Activated naive CD4-positive, alpha-beta T cell treated with anti-CD3 and anti-CD28 coated beads for 36 hours (primary cell): Measurements from ENCODE around the gene TGFB2. TPM values are rescaled to one million over a fixed set of nuclear protein-coding genes. Genes with fewer than 3 reads are reported as not detected.

Experiments
- CTCF ChIA-PET: fragments of 350-600 bp; sonication (Branson Sonifier 250); formaldehyde crosslinking; loops from one replicate; lab custom pipeline; 2021; ENCODE audit warnings: antibody characterized with exemption; lab: Charles Lee
- DNase-seq: peaks from one replicate; pipeline ENCODE4 v3.0.0-alpha.2; 2020
- H3K27ac Mint-ChIP-seq: one replicate; pipeline ENCODE4 v1.8.0; 2021; ENCODE audit warnings: mild to moderate bottlenecking, mixed read lengths
- H3K27me3 Mint-ChIP-seq: one replicate; pipeline ENCODE4 v1.8.0; 2021; ENCODE audit warnings: low read depth, mixed read lengths
- H3K36me3 Mint-ChIP-seq: one replicate; pipeline ENCODE4 v1.8.0; 2021; ENCODE audit warnings: low read depth, mixed read lengths
- H3K4me1 Mint-ChIP-seq: one replicate; pipeline ENCODE4 v1.8.0; 2021; ENCODE audit warnings: low read depth, mixed read lengths
- H3K4me3 Mint-ChIP-seq: one replicate; pipeline ENCODE4 v1.8.0; 2021; ENCODE audit warnings: mild to moderate bottlenecking, moderate library complexity, mixed read lengths
- H3K9me3 Mint-ChIP-seq: one replicate; pipeline ENCODE4 v1.8.0; 2021; ENCODE audit warnings: mixed read lengths
- intact Hi-C: fragments of 100-400 bp; cut with micrococcal nuclease; formaldehyde crosslinking; loops from one replicate; pipeline ENCODE4 v1.15.1; 2023
- total RNA-seq, 2 experiments: library from RNA; stranded (reverse); gene quantifications; one replicate each; pipeline ENCODE4 v1.2.3, GENCODE V29; 2021

The TGFB2 gene
- total RNA-seq, 2 experiments from 2014 or later = 0.14 TPM; not detected in 1

GRCh38 chr1:218414060-218414728 is 69.1 kb downstream of the TGFB2 start:
- Mint-ChIP-seq H3K4me3 (no peak overlapping the region), H3K4me1 (no peaks in the 10 kb centered on the region), H3K36me3 (no peaks in the 10 kb centered on the region), H3K9me3 (peaks cover 11% of the 10 kb centered on the region), H3K27me3 (peaks cover 12% of the 10 kb centered on the region), H3K27ac (no peak overlapping the region)
- intact Hi-C loops = no loop called here
- no peak for DNase-seq
- CTCF ChIA-PET = no interaction called here

- no peak overlapping the region for H3K27ac Mint-ChIP-seq
- no peak for DNase-seq
- intact Hi-C loops = no loop called here
- no peaks in the 10 kb centered on the region for H3K36me3 Mint-ChIP-seq
- H3K9me3 Mint-ChIP-seq = peaks cover 11% of the 10 kb centered on the region
- H3K4me3 Mint-ChIP-seq = no peak overlapping the region
- CTCF ChIA-PET = no interaction called here
- H3K4me1 Mint-ChIP-seq = no peaks in the 10 kb centered on the region
- peaks cover 9% of the 10 kb centered on the region for H3K27me3 Mint-ChIP-seq
Measured at GRCh38 chr1:218415726-218416125, 70.6 kb downstream of the TGFB2 start.

DNA sequence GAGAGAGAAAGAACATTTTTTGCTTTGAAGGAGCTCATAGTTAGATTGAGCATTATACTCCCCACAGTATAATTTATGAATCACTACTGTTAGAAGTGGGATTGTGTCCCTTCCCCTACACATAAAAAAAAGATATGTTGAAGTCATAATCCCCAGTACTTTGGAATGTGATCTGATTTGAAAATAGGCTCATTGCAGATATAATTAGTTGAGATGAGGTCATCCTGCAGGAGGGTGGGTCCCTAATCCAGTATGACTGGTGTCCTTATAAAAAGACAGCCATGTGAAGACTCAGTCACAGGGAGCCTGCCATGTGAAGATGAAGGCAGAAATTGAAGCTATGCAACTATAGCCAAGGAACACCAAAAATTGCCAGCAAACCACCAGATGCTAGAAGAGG is 76.4 kb downstream of the TGFB2 start:
- Mint-ChIP-seq H3K27me3 (peaks cover 14% of the 10 kb centered on the region), H3K4me1 (no peaks in the 10 kb centered on the region), H3K27ac (no peak overlapping the region), H3K36me3 (no peaks in the 10 kb centered on the region), H3K9me3 (peaks cover 11% of the 10 kb centered on the region), H3K4me3 (no peak overlapping the region)
- intact Hi-C loops = no loop called here
- CTCF ChIA-PET = interaction anchor here (0.6 kb wide), 1 partner anchor 19 kb away, joined by 4 read pairs; no protein-coding TSS in a partner anchor
- DNase-seq = no peak

- no peak overlapping the region for H3K27ac Mint-ChIP-seq
- intact Hi-C loops = no loop called here
- no peak for DNase-seq
- H3K4me3 Mint-ChIP-seq = no peak overlapping the region
- no peaks in the 10 kb centered on the region for H3K36me3 Mint-ChIP-seq
- H3K4me1 Mint-ChIP-seq = no peaks in the 10 kb centered on the region
- peaks cover 9% of the 10 kb centered on the region for H3K27me3 Mint-ChIP-seq
- CTCF ChIA-PET = no interaction called here
- no peaks in the 10 kb centered on the region for H3K9me3 Mint-ChIP-seq
Measured at GRCh38 chr1:218424502-218424901, 79.4 kb downstream of the TGFB2 start.

DNA sequence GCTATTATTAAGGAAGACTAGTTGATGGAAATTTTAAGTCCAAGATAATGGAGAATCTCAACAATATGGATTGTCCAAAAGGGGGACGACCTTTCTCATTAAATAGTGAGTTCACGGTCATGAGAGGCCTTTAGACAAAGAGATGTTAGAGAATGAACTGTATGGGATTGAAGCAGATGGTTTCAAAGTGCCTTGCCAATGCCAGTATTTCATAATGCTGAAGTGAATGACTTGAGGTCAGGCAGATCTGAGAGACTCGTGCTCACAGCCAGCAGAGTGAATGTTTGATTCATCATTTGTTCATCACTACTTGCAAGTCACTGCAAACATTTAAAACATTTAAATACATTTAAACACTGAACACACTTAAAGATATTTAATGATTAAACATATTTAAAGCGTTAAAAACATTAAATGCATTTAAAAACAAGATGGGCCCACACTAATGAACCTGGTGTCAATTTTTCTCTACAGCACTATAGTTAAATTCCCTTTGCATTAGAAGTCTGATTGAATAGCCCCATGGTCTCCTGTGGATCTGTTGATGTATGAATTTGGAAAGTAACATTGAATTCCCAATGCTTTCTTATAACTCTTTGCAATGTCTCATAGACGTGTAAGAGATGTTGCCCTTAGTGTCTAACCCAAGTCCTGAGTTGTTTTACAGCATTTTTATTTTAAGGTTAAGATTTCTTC is 80.7 kb downstream of the TGFB2 start:
- Mint-ChIP-seq H3K9me3 (no peaks in the 10 kb centered on the region), H3K27me3 (peaks cover 8% of the 10 kb centered on the region), H3K4me3 (no peak overlapping the region), H3K27ac (no peak overlapping the region), H3K36me3 (no peaks in the 10 kb centered on the region), H3K4me1 (no peaks in the 10 kb centered on the region)
- no peak for DNase-seq
- CTCF ChIA-PET = no interaction called here
- intact Hi-C loops = no loop called here

DNA sequence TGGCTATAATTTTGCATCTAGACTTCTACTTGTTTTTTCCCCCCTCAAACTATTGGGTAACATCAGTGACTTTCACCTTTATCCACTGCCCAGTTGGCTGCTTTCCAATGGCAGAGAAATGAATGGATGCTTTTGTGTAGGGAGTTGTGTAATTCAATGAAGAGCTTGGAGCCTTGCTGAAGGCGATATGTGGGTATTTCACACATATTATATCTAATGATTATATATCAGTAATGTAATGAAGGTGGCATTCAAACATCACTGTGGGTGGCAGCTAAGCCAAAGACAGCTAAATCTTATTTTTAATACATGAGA is 81.2 kb downstream of the TGFB2 start:
- no peak for DNase-seq
- Mint-ChIP-seq H3K4me1 (no peaks in the 10 kb centered on the region), H3K36me3 (no peaks in the 10 kb centered on the region), H3K9me3 (no peaks in the 10 kb centered on the region), H3K4me3 (no peak overlapping the region), H3K27me3 (peaks cover 7% of the 10 kb centered on the region), H3K27ac (no peak overlapping the region)
- intact Hi-C loops = no loop called here
- CTCF ChIA-PET = no interaction called here

DNA sequence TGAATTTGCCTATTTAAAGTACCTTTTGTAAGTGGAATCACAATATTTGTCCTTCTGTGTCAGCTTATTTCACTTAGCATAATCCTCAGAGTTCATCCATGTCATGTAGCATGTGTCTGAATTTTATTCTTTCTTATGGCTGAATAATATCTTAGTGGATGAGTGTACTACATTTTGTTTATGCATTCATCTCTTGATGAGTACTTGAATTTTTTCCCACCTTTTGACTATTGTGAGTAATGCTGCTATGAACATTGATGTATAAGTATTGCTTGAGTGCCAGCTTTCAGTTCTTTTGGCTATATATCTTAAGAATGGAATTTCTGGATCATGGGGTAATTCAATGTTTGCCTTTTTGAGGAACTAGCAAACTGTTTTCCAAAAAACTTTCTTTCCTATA is 84.2 kb downstream of the TGFB2 start:
- intact Hi-C loops = no loop called here
- no peaks in the 10 kb centered on the region for H3K9me3 Mint-ChIP-seq
- H3K27ac Mint-ChIP-seq = no peak overlapping the region
- H3K4me3 Mint-ChIP-seq = no peak overlapping the region
- no peaks in the 10 kb centered on the region for H3K36me3 Mint-ChIP-seq
- H3K4me1 Mint-ChIP-seq = no peaks in the 10 kb centered on the region
- peaks cover 4% of the 10 kb centered on the region for H3K27me3 Mint-ChIP-seq
- CTCF ChIA-PET = no interaction called here
- DNase-seq = no peak

GRCh38 chr1:218430346-218430745 is 85.2 kb downstream of the TGFB2 start:
- H3K4me1 Mint-ChIP-seq = no peaks in the 10 kb centered on the region
- no peak for DNase-seq
- CTCF ChIA-PET = no interaction called here
- H3K4me3 Mint-ChIP-seq = no peak overlapping the region
- H3K36me3 Mint-ChIP-seq = no peaks in the 10 kb centered on the region
- no peak overlapping the region for H3K27ac Mint-ChIP-seq
- H3K27me3 Mint-ChIP-seq = peaks cover 6% of the 10 kb centered on the region
- H3K9me3 Mint-ChIP-seq = no peaks in the 10 kb centered on the region
- intact Hi-C loops = no loop called here

- Mint-ChIP-seq H3K4me3 (no peak overlapping the region), H3K27me3 (peaks cover 6% of the 10 kb centered on the region)
- no peak for DNase-seq
Measured at GRCh38 chr1:218430822-218431221, 85.7 kb downstream of the TGFB2 start.

GRCh38 chr1:218431476-218431875 is 86.3 kb downstream of the TGFB2 start:
- Mint-ChIP-seq H3K9me3 (no peaks in the 10 kb centered on the region), H3K27ac (no peak overlapping the region), H3K36me3 (no peaks in the 10 kb centered on the region), H3K4me3 (no peak overlapping the region), H3K27me3 (peaks cover 6% of the 10 kb centered on the region), H3K4me1 (no peaks in the 10 kb centered on the region)
- intact Hi-C loops = no loop called here
- DNase-seq = no peak
- CTCF ChIA-PET = interaction anchor here (0.7 kb wide), 1 partner anchor 93 kb away, joined by 3 read pairs; no protein-coding TSS in a partner anchor

More at GRCh38 chr1:218430822-218431221, 85.7 kb downstream of the TGFB2 start:
- intact Hi-C loops = no loop called here
- CTCF ChIA-PET = no interaction called here
- H3K36me3 Mint-ChIP-seq = no peaks in the 10 kb centered on the region
- H3K27ac Mint-ChIP-seq = no peak overlapping the region
- H3K9me3 Mint-ChIP-seq = no peaks in the 10 kb centered on the region
- no peaks in the 10 kb centered on the region for H3K4me1 Mint-ChIP-seq

DNA sequence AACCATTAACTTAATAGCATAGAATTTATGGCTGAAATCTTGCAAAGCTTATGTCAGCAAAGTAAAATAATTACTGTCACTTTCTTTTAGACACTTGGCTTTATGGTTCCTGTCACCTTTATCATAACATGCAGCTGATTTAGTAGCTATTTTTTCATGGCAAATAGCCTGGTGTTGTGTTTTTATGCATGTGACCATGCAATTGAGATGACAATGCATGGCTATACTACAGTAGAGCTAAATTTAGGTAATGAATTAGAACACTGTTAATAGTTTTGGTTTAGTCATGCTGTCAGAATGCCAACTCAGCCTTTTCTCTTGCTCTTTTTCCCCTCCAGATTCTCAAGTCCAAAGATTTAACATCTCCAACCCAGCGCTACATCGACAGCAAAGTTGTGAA is 88.6 kb downstream of the TGFB2 start:
- CTCF ChIA-PET = no interaction called here
- Mint-ChIP-seq H3K9me3 (no peaks in the 10 kb centered on the region), H3K4me1 (no peaks in the 10 kb centered on the region), H3K36me3 (no peaks in the 10 kb centered on the region), H3K27me3 (peaks cover 7% of the 10 kb centered on the region), H3K4me3 (no peak overlapping the region), H3K27ac (no peak overlapping the region)
- intact Hi-C loops = no loop called here
- no peak for DNase-seq

DNA sequence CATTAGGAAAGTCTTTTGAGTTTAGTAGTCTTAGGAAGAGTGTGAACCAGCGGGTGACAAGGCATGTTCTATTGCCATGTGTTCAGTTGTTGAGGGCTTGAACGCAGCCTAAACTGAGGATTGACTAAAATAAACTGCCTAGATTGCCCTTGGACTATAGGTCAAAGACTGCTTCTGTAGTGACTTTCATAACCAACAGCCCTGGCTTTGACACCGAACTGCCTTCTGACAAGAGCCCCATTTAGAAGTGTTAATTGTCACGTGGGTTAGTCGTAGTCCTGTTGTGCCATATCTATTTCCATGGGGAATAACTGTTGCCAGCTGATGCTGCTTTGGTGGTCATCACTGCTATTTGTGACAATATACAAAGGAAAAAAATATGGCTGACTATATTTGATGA is 90.4 kb downstream of the TGFB2 start:
- CTCF ChIA-PET = no interaction called here
- no peaks in the 10 kb centered on the region for H3K36me3 Mint-ChIP-seq
- DNase-seq = no peak
- H3K4me1 Mint-ChIP-seq = no peaks in the 10 kb centered on the region
- no peaks in the 10 kb centered on the region for H3K9me3 Mint-ChIP-seq
- H3K4me3 Mint-ChIP-seq = no peak overlapping the region
- intact Hi-C loops = no loop called here
- H3K27me3 Mint-ChIP-seq = peaks cover 7% of the 10 kb centered on the region
- no peak overlapping the region for H3K27ac Mint-ChIP-seq

DNA sequence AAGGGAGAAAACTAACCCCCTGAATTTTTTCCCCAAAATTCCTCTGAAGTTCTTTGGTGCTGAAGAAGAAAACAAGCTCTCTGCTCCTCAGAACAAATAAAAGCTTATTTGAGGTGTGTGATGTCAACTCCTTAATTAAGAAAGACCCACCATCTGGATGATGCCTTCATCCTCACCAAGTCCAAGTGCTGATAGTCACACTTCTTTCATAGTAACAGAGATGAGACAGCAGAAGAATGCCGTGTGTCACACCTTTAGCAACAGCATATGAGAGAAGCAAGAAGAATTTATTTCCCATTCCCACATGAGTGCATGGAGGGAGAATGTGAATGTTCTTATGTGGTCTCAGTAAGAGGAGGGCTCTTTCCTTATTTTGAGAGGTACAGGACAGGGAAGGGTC is 91.2 kb downstream of the TGFB2 start:
- CTCF ChIA-PET = no interaction called here
- Mint-ChIP-seq H3K36me3 (no peaks in the 10 kb centered on the region), H3K9me3 (no peaks in the 10 kb centered on the region), H3K4me1 (no peaks in the 10 kb centered on the region), H3K27me3 (peaks cover 10% of the 10 kb centered on the region), H3K27ac (no peak overlapping the region), H3K4me3 (no peak overlapping the region)
- DNase-seq = no peak
- intact Hi-C loops = no loop called here
